Measurements from ENCODE around the gene RARB.

The RARB gene

DNA sequence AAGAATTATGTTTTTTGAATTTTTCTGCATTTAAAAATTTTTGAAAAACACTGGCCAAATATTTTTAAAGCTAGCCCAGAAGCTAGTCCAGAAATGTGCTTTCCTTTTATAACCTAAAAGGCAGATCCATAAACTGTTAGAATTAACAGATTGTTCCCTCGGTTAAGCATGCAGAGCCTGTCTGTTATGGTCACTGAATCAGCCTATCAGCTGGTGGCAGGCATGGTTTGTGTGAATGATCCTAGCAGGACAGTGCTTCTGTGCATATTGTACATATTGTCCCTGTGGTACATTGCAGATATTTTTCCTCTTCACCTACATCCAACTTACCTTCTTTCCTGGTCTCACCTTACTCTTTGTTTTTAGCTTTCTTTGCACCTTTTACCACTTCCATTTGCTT lies 53.3 kb downstream of the RARB start:
- Mint-ChIP-seq H3K4me3 (no peak overlapping the region), H3K36me3 (ENCODE audit: low read depth) (peaks cover 14% of the 10 kb centered on the region), H3K27me3 (ENCODE audit: low read depth) (no peaks in the 10 kb centered on the region), H3K9me3 (no peaks in the 10 kb centered on the region), H3K4me1 (peaks cover 60% of the 10 kb centered on the region), H3K27ac (peak overlapping the region in 2 of 3 experiments; percentile 1 to 44)
- TF ChIP-seq, protein P1, sequence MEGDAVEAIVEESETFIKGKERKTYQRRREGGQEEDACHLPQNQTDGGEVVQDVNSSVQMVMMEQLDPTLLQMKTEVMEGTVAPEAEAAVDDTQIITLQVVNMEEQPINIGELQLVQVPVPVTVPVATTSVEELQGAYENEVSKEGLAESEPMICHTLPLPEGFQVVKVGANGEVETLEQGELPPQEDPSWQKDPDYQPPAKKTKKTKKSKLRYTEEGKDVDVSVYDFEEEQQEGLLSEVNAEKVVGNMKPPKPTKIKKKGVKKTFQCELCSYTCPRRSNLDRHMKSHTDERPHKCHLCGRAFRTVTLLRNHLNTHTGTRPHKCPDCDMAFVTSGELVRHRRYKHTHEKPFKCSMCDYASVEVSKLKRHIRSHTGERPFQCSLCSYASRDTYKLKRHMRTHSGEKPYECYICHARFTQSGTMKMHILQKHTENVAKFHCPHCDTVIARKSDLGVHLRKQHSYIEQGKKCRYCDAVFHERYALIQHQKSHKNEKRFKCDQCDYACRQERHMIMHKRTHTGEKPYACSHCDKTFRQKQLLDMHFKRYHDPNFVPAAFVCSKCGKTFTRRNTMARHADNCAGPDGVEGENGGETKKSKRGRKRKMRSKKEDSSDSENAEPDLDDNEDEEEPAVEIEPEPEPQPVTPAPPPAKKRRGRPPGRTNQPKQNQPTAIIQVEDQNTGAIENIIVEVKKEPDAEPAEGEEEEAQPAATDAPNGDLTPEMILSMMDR (IDR thresholded peaks at IDR 0.05; ENCODE audit: unreplicated experiment in 3 of 3), result no peak

DNA sequence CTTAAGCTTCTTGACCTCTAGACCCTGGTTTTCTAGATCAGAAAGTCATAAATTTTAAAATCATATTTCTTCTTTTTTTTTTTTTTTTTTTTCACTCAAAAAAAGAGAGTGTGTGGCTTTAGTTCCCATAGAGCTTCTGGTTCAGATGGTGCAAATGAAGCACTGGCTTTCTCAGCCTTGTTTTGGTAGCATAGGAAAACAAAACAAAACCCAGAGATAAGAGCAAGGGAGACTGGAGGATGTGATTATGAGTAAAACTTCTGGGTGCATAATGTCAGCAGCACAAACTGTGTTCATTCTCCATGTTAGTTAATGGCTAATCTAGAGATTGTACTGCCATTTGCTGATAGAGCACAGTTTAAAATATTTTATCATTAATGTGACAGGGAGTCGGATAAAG lies 55.4 kb downstream of the RARB start:
- TF ChIP-seq, protein P1 (IDR thresholded peaks at IDR 0.05; ENCODE audit: unreplicated experiment in 3 of 3), result no peak
- Mint-ChIP-seq H3K4me1 (peaks cover 69% of the 10 kb centered on the region), H3K9me3 (no peaks in the 10 kb centered on the region), H3K4me3 (no peak overlapping the region), H3K27ac (peak overlapping the region; percentile 3 to 72 (median 35)), H3K27me3 (ENCODE audit: low read depth) (no peaks in the 10 kb centered on the region), H3K36me3 (ENCODE audit: low read depth) (peaks cover 4% of the 10 kb centered on the region)

DNA sequence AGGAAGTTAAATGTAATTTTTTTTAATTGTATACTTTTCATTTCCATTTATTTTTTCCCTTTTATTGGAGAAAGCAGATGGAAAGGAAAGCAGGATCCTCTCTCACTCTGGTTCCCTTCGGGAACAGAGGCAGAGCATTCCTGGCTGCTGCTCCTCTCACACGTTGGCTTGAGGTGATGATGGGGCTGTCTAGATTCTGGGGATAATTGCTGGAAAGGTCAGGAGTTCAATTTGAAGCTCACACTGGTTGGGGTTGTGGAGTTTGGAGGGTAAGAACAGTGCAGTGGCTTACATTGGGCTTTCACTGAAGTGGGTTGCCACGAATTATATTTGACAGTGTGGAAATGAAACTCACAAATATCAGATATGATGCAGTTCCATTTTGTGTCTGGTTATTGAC lies 57.6 kb downstream of the RARB start:
- Mint-ChIP-seq H3K4me1 (peaks cover 76% of the 10 kb centered on the region), H3K36me3 (ENCODE audit: low read depth) (peaks cover 13% of the 10 kb centered on the region), H3K4me3 (peak overlapping the region in 1 of 3 experiments; percentile 22), H3K27ac (peak overlapping the region; percentile 40 to 56 (median 54)), H3K27me3 (ENCODE audit: low read depth) (no peaks in the 10 kb centered on the region), H3K9me3 (no peaks in the 10 kb centered on the region)
- TF ChIP-seq, protein P1 (IDR thresholded peaks at IDR 0.05; ENCODE audit: unreplicated experiment in 3 of 3), result no peak

GRCh38 chr3:25486932-25487331 lies 58.9 kb downstream of the RARB start:
- H3K4me1 Mint-ChIP-seq, result peaks cover 64% of the 10 kb centered on the region
- H3K9me3 Mint-ChIP-seq, result peaks cover 6% of the 10 kb centered on the region
- H3K27me3 Mint-ChIP-seq (ENCODE audit: low read depth), result no peaks in the 10 kb centered on the region
- TF ChIP-seq, protein P1 (IDR thresholded peaks at IDR 0.05; ENCODE audit: unreplicated experiment in 3 of 3), result no peak
- no peak overlapping the region for H3K4me3 Mint-ChIP-seq
- H3K27ac Mint-ChIP-seq, result no peak overlapping the region
- peaks cover 23% of the 10 kb centered on the region for H3K36me3 Mint-ChIP-seq (ENCODE audit: low read depth)

- Mint-ChIP-seq H3K4me1 (peaks cover 48% of the 10 kb centered on the region), H3K27me3 (ENCODE audit: low read depth) (no peaks in the 10 kb centered on the region), H3K36me3 (ENCODE audit: low read depth) (peaks cover 52% of the 10 kb centered on the region), H3K9me3 (peaks cover 30% of the 10 kb centered on the region), H3K4me3 (no peak overlapping the region), H3K27ac (peak overlapping the region; percentile 16 to 74 (median 53))
- TF ChIP-seq, protein P1 (IDR thresholded peaks at IDR 0.05; ENCODE audit: unreplicated experiment in 3 of 3), result no peak
These were observed 62.0 kb downstream of the RARB start for GRCh38 chr3:25489858-25490593.

- H3K9me3 Mint-ChIP-seq, result peaks cover 41% of the 10 kb centered on the region
- TF ChIP-seq, protein P1 (IDR thresholded peaks at IDR 0.05; ENCODE audit: unreplicated experiment in 3 of 3), result no peak
- no peaks in the 10 kb centered on the region for H3K27me3 Mint-ChIP-seq (ENCODE audit: low read depth)
- peaks cover 74% of the 10 kb centered on the region for H3K36me3 Mint-ChIP-seq (ENCODE audit: low read depth)
- H3K4me1 Mint-ChIP-seq, result peaks cover 33% of the 10 kb centered on the region
- H3K27ac Mint-ChIP-seq, result no peak overlapping the region
- H3K4me3 Mint-ChIP-seq, result no peak overlapping the region
These were observed 65.2 kb downstream of the RARB start for GRCh38 chr3:25493246-25493645.
